Head of caudate nucleus (tissue), 42 donors: ENCODE data around the gene FGF12.

ENCODE experiments used
- DNase-seq, 42 donors: peaks; one replicate each; pipeline versions ENCODE4 v3.0.0 to v3.0.0-alpha.2; 2020 to 2021; ENCODE audit warnings: mixed read lengths in 7 of 42
- intact Hi-C: fragments of 100-400 bp; cut with DNase I; formaldehyde crosslinking; loops from one replicate; pipeline ENCODE4 v1.15.0; 2022

Gene FGF12

DNA sequence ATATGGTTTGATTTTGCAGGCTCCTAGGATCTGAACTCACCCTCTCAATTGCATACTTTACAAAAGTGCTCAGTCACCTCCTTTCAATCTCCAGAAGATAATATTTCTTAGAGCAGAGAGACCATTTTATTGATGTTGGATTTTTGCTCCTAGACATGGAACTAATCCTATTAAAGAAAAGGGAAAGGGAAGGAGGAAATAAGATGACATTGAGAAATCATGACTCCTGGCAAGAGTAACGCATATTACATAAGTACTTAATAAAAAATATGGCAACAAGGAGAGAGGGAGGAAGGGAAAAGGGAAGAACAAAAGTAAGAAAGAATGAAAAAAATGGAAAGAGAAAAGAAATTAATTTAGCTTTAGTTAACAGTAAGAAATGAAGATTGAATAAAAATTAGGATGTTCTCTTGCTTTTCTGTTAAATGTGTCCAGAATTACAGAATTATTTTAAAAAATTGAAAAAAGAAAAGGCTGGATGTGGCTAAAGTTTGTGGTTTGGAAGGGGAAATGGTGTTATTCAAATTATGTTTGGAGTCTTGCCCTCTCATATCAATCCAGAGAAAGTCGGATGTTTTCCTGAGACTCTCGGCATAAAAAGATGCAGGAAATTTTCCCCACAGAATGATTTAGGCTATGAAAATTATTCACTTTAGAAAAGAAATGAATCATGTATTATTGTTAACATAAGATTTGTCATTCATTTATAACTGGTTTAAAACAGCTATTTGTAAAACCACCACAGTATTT lies 474.0 kb downstream of the FGF12 start:
- DNase-seq = no peak

GRCh38 chr3:192249516-192249915 lies 477.8 kb downstream of the FGF12 start:
- no peak for DNase-seq
- intact Hi-C loops = no loop called here

More for the DNA sequence above, 474.0 kb downstream of the FGF12 start:
- intact Hi-C loops = no loop called here

DNA sequence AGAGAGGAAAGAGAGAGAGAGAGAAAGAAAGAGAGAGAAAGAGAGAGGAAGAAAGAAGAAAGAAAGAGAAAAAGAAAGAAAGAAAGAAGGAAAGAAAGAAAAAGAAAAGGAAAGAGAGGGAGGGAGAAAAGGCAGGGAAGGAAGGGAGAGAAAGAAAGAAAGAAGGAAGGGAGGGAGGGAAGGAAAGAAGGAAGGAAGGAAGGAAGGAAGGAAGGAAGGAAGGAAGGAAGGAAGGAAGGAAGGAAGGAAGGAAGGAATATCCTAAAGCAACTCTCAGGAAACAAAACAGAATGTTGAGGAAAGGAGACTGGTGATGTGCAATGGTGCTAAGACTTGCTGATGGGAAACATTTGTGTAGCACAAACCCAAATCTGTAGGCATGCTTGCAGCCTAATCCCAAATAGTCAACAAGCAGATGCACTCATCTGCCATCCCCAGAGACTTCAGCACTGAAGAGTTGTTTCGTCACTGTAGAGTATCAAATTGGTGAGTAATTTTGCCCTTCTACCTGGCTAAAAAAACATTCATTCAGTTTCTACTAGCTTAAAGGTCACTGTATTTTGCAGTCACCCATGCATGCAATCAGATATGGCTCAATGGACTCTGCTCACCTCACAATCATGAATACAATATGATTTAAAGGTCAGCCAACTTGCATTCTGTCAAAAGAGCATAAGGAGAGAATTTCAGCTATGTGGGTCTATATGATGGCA lies 480.3 kb downstream of the FGF12 start:
- no peak for DNase-seq
- intact Hi-C loops = no loop called here

GRCh38 chr3:192244591-192244990 lies 482.8 kb downstream of the FGF12 start:
- DNase-seq = no peak
- intact Hi-C loops = no loop called here

DNA sequence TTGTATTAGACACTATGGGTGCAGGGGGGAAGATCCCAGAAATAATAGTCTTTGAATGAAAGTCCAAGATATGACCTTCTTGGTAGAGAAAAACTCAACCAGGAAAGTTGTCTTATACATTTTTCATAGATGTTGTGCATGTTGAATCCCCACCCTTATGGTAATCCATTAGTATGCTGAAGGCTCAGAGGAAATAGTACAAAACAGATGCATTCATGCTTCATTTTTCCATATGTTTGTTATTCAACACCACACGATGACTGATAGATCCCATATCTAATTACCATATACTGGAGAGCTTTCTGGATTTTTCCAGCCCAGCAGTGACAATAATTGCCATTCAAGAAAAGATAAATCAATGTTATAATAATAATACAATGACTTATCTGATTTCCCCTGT lies 487.4 kb downstream of the FGF12 start:
- intact Hi-C loops = no loop called here
- DNase-seq = no peak

DNA sequence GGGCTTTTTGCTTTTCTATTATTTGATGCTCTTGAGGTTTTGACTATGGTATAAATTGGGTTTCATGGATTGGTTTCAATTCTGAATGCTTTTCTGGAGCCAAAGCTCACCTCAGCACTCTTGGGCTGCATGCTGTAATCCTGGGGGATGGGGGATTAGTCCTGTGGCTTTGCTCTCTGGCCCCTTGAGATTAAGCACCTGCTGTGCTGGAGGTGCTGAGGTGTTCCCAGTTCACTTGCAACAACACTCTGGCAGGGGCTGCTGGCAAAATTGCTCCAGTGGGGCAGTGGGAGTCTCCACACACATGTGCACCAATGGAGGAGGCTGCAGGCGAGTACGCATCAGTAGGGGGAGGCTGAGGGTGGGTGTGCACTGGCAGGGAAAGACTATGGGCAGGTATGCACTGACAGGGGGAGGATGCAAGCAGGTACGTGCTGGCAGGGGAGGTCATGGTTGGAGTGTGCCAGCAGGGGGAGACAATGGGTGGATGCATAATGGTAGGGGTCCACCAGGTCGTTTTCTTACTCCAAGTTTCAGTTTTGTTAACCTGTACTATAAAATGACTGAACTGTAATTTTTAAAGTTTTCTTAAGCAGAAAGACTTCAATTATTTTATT lies 489.2 kb downstream of the FGF12 start:
- intact Hi-C loops = no loop called here
- DNase-seq = no peak

DNA sequence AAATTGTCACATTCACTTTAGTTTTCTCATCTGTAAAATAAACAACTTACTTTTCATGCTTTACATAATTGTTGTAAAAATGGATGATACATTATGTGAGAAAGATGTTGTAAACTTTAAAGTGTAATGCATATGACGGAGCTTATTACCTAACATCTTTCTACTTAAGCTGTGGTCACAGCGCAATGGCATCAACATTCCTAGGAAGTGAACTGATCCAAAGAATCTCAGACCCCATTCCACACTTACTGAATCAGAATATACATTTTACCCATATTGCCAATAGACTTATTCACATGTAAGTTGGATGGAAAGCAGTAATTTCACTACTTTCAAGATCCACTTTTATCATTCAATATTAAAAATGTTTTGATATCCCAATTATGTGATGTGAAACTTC lies 497.5 kb downstream of the FGF12 start:
- intact Hi-C loops = no loop called here
- no peak for DNase-seq

- intact Hi-C loops = no loop called here
- no peak for DNase-seq
These were observed 502.6 kb downstream of the FGF12 start for GRCh38 chr3:192224634-192225155.

- no peak for DNase-seq
- intact Hi-C loops = no loop called here
These were observed 503.5 kb downstream of the FGF12 start for GRCh38 chr3:192223815-192224214.

GRCh38 chr3:192220915-192221314 lies 506.4 kb downstream of the FGF12 start:
- intact Hi-C loops = no loop called here
- no peak for DNase-seq

DNA sequence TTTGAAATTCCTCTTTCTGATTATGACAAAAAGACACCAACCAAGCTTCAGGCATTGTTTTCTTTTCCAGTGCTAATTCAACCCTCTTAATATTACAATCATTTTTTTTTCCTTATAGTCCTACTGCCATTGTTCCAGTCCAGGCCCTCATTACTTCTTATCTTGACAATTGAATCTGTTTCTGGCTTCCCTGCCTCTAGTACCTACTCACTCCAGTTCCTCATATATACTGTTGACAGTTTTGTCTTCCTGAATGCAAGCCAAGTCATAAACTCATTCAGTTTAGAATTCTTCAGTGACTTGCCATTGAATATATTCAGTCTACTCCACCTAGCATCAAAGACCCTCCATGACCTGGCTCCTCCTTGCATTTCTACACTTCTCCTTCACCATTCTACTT lies 507.4 kb downstream of the FGF12 start:
- intact Hi-C loops = no loop called here
- no peak for DNase-seq

DNA sequence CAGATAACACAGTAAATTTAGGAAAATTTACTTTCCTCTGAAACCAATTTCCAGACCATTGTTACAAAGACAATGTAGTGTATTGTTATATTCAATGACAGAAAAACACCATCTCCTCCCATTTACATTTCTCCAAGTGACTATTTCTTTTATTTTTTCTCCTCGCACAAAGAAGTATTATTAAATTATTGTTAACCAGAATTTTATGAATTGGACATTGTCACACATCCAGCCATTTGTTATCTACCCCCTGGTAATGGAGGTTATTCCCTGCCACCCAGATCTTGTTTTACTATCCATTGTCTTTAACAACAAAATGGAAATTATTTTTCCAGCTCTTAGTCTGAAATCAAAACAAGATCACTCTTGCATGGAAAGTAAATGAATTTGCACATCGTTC lies 511.3 kb downstream of the FGF12 start:
- intact Hi-C loops = no loop called here

DNA sequence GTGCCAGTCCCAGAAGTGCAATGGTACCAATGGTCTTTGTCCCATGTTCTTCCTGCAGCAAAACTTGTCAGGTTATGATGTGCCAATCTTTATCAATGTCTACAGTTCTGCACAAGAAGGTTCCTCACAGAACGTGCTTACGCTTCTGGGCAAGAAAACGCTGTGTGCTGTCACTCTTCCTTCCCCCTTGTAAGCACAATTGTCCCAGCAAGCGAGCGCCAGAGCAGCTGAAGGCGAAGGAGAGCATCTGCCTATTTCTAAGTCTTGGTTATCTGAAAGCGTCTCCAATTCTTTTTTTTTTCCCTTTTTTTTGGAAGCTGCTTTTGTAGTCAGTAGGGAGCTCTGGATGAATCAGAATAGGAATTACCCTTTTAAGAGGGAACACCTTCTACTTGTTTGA lies 514.4 kb downstream of the FGF12 start:
- DNase-seq = peak in 22 of 42 donors; percentile 6 to 60 (median 20)
- intact Hi-C loops = no loop called here

More for the DNA sequence above, 511.3 kb downstream of the FGF12 start:
- peak in 1 of 42 donors; percentile 13 for DNase-seq

- no peak for DNase-seq
- intact Hi-C loops = no loop called here
These were observed 515.0 kb downstream of the FGF12 start for GRCh38 chr3:192212335-192212734.

GRCh38 chr3:192207651-192208050 lies 519.7 kb downstream of the FGF12 start:
- no peak for DNase-seq
- intact Hi-C loops = no loop called here

DNA sequence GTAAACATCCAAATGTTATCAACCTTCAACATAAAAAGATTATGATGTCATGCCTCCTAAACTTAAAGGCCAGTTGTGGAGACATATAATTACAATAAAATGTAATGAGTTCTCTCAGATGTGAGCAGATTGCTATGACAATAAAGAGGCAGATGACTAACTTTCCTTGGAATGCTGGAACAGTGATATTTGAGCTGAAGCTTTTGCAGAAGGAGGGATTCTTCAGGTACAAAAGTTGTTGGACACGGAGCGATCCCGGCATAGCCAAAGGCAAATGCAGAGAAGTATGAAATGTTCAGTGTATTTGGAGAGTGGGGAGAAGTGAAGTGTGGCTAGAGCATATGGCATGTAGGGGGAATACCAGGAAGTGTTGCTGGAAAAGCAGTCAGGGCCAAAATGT lies 520.1 kb downstream of the FGF12 start:
- no peak for DNase-seq
- intact Hi-C loops = no loop called here

DNA sequence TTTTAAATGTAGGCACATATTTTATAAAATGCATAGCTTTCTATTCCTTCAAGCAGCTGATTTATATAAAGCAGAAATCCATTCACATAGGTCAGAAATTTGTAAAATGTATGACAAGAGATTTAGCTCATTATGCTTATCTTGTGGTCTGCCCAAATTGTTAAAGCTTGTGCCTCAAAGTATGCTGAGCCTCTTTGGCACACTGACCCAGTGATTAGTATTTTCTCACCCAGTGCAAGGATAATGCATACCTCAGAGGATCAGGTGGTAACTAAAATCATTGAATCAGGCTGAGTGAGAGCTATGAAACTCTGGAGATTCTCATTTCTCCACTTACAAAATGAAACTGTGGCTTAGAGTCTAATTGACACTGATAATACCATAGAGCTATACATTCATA lies 533.3 kb downstream of the FGF12 start:
- no peak for DNase-seq
- intact Hi-C loops = no loop called here

- DNase-seq = peak in 35 of 42 donors; percentile 8 to 86 (median 42)
- intact Hi-C loops = no loop called here
These were observed 539.0 kb downstream of the FGF12 start for GRCh38 chr3:192188218-192188835.

GRCh38 chr3:192187485-192188051 lies 539.8 kb downstream of the FGF12 start:
- intact Hi-C loops = no loop called here

More at GRCh38 chr3:192187485-192188051, 539.8 kb downstream of the FGF12 start:
- DNase-seq = no peak
